ENCODE results near the gene KANTR. TPM values are rescaled to one million over a fixed set of nuclear protein-coding genes. Genes with fewer than 3 reads are reported as not detected.
"Not testable (repeated sequence)": the region's sequence is repeated elsewhere in the genome, so short reads cannot be mapped to it uniquely, and the experiment has no call there.

Gene KANTR

GRCh38 chrX:53155512-53156206, 61.7 kb downstream of the KANTR start:
- no peaks in the 10 kb centered on the region for H3K4me1 ChIP-seq (ENCODE audit: control insufficient read depth, insufficient read depth, low read length)
- H3K4me3 ChIP-seq (ENCODE audit: low read length) = no peak overlapping the region
- H3K9ac ChIP-seq (ENCODE audit: low read depth, low read length) = no peak overlapping the region
- no peaks in the 10 kb centered on the region for H3K36me3 ChIP-seq (ENCODE audit: insufficient read depth, low read length)
- H3K27me3 ChIP-seq (ENCODE audit: control insufficient read depth, insufficient read depth, low read length) = peaks cover 18% of the 10 kb centered on the region
- H3K9me3 ChIP-seq (replicated peaks; ENCODE audit: low read length) = no peaks in the 10 kb centered on the region
- H3K4me2 ChIP-seq (ENCODE audit: low read length) = no peak overlapping the region

GRCh38 chrX:53156207-53156596, 62.3 kb downstream of the KANTR start:
- no peak overlapping the region for H3K4me3 ChIP-seq (ENCODE audit: low read length)
- H3K4me2 ChIP-seq (ENCODE audit: low read length) = no peak overlapping the region
- peaks cover 19% of the 10 kb centered on the region for H3K27me3 ChIP-seq (ENCODE audit: control insufficient read depth, insufficient read depth, low read length)
- H3K4me1 ChIP-seq (ENCODE audit: control insufficient read depth, insufficient read depth, low read length) = no peaks in the 10 kb centered on the region
- no peaks in the 10 kb centered on the region for H3K36me3 ChIP-seq (ENCODE audit: insufficient read depth, low read length)
- no peaks in the 10 kb centered on the region for H3K9me3 ChIP-seq (replicated peaks; ENCODE audit: low read length)
- no peak overlapping the region for H3K9ac ChIP-seq (ENCODE audit: low read depth, low read length)

GRCh38 chrX:53159184-53159583, 65.2 kb downstream of the KANTR start:
- no peaks in the 10 kb centered on the region for H3K36me3 ChIP-seq (ENCODE audit: insufficient read depth, low read length)
- H3K4me3 ChIP-seq (ENCODE audit: low read length) = no peak overlapping the region

GRCh38 chrX:53160297-53160983, 66.5 kb downstream of the KANTR start:
- H3K9ac ChIP-seq (ENCODE audit: low read depth, low read length) = no peak overlapping the region
- no peaks in the 10 kb centered on the region for H3K36me3 ChIP-seq (ENCODE audit: insufficient read depth, low read length)
- H3K9me3 ChIP-seq (replicated peaks; ENCODE audit: low read length) = no peaks in the 10 kb centered on the region
- no peak overlapping the region for H3K4me2 ChIP-seq (ENCODE audit: low read length)
- peaks cover 13% of the 10 kb centered on the region for H3K27me3 ChIP-seq (ENCODE audit: control insufficient read depth, insufficient read depth, low read length)
- no peak overlapping the region for H3K4me3 ChIP-seq (ENCODE audit: low read length)
- H3K4me1 ChIP-seq (ENCODE audit: control insufficient read depth, insufficient read depth, low read length) = no peaks in the 10 kb centered on the region

More at GRCh38 chrX:53159184-53159583, 65.2 kb downstream of the KANTR start:
- Histone ChIP-seq H3K9me3 (replicated peaks; ENCODE audit: low read length) (no peaks in the 10 kb centered on the region), H3K27me3 (ENCODE audit: control insufficient read depth, insufficient read depth, low read length) (peaks cover 13% of the 10 kb centered on the region), H3K4me2 (ENCODE audit: low read length) (no peak overlapping the region), H3K9ac (ENCODE audit: low read depth, low read length) (no peak overlapping the region), H3K4me1 (ENCODE audit: control insufficient read depth, insufficient read depth, low read length) (no peaks in the 10 kb centered on the region)

- Histone ChIP-seq H3K27me3 (ENCODE audit: control insufficient read depth, insufficient read depth, low read length) (peaks cover 6% of the 10 kb centered on the region), H3K4me1 (ENCODE audit: control insufficient read depth, insufficient read depth, low read length) (no peaks in the 10 kb centered on the region), H3K4me3 (ENCODE audit: low read length) (no peak overlapping the region), H3K4me2 (ENCODE audit: low read length) (no peak overlapping the region), H3K9ac (ENCODE audit: low read depth, low read length) (no peak overlapping the region), H3K9me3 (replicated peaks; ENCODE audit: low read length) (no peaks in the 10 kb centered on the region), H3K36me3 (ENCODE audit: insufficient read depth, low read length) (no peaks in the 10 kb centered on the region)
Observed at GRCh38 chrX:53163436-53163835, 69.5 kb downstream of the KANTR start.

GRCh38 chrX:53164566-53164965, 70.6 kb downstream of the KANTR start:
- H3K27me3 ChIP-seq (ENCODE audit: control insufficient read depth, insufficient read depth, low read length); H3K4me3 ChIP-seq (ENCODE audit: low read length); H3K9me3 ChIP-seq (replicated peaks; ENCODE audit: low read length); H3K36me3 ChIP-seq (ENCODE audit: insufficient read depth, low read length); H3K9ac ChIP-seq (ENCODE audit: low read depth, low read length); H3K4me1 ChIP-seq (ENCODE audit: control insufficient read depth, insufficient read depth, low read length): not testable (repeated sequence)
- H3K4me2 ChIP-seq (ENCODE audit: low read length) = peak overlapping the region; percentile 9

GRCh38 chrX:53166103-53166502, 72.2 kb downstream of the KANTR start:
- no peak overlapping the region for H3K4me3 ChIP-seq (ENCODE audit: low read length)
- no peak overlapping the region for H3K4me2 ChIP-seq (ENCODE audit: low read length)
- peaks cover 8% of the 10 kb centered on the region for H3K27me3 ChIP-seq (ENCODE audit: control insufficient read depth, insufficient read depth, low read length)
- H3K9ac ChIP-seq (ENCODE audit: low read depth, low read length) = no peak overlapping the region
- H3K9me3 ChIP-seq (replicated peaks; ENCODE audit: low read length) = no peaks in the 10 kb centered on the region
- H3K4me1 ChIP-seq (ENCODE audit: control insufficient read depth, insufficient read depth, low read length) = no peaks in the 10 kb centered on the region
- no peaks in the 10 kb centered on the region for H3K36me3 ChIP-seq (ENCODE audit: insufficient read depth, low read length)

- Histone ChIP-seq H3K4me1 (ENCODE audit: control insufficient read depth, insufficient read depth, low read length) (no peaks in the 10 kb centered on the region), H3K4me2 (ENCODE audit: low read length) (no peak overlapping the region), H3K36me3 (ENCODE audit: insufficient read depth, low read length) (no peaks in the 10 kb centered on the region), H3K4me3 (ENCODE audit: low read length) (no peak overlapping the region), H3K27me3 (ENCODE audit: control insufficient read depth, insufficient read depth, low read length) (peaks cover 9% of the 10 kb centered on the region), H3K9me3 (replicated peaks; ENCODE audit: low read length) (peaks cover 3% of the 10 kb centered on the region), H3K9ac (ENCODE audit: low read depth, low read length) (no peak overlapping the region)
Observed at GRCh38 chrX:53171356-53171755, 77.4 kb downstream of the KANTR start.

Small RNA genes lying within 50 kb of the gene (small RNA-seq; reads per million reads assigned to genes)
- gene AL139396.1 (not detected), gene AL591212.2 (not detected)

Measured in skeletal muscle satellite cell (primary cell).